Renal cortical epithelial cell (primary cell): ENCODE measurements around the gene KRTAP25-1. TPM values are rescaled to one million over a fixed set of nuclear protein-coding genes. Genes with fewer than 3 reads are reported as not detected.

Experiments used
- DNase-seq: peaks from one replicate; pipeline ENCODE4 v3.0.0-alpha.2; 2011; ENCODE audit warnings: low read depth
- total RNA-seq: library from RNA; depleted of rRNA; stranded (reverse); fragments of >200 nt; gene quantifications from 2 replicates; pipeline ENCODE4 v1.2.3, GENCODE V29; 2014

KRTAP25-1 gene
- total RNA-seq, 1 donor from 2014 or later = not detected

GRCh38 chr21:30249936-30250335 lies 39.4 kb downstream of the KRTAP25-1 start:
- no peak for DNase-seq

- no peak for DNase-seq
Measured at GRCh38 chr21:30248844-30249243, 40.5 kb downstream of the KRTAP25-1 start.

DNA sequence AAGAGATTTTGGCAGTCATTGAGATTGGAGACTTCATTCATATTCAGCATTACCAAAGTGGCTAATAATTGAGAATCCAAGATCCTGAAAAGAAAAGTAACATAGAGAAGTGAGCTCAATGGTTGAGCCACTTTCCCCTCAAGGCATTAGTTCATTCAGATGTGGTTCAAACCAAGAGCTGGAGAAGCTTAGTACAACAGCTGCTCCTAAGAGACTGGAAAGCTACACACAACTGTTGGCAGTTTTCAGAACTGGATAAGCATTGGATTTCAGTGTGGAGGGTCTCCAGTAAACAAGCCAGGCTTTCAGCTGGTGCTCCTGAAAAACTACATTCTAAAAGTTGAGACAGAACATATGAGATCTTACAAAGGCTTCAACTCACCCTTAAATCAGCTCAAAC lies 44.3 kb downstream of the KRTAP25-1 start:
- DNase-seq = no peak

DNA sequence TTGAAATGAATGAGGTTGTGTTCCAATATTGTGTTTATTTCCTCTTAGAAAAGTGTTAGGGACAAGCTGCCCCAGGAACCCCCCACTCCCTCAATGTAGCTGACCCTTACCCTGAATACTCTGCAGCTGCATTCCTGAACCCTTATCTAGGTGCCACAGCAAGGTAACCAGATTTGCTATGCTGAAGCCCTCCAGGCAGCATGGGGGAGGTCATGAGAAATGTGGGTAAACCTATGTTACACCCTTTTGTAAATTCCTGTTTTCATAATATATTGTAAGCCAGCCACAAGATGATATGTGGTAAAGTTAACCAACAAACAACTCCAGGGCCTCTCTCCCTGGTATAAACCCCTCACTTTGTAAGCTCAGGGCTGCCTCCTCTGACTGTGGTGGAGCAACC lies 45.6 kb downstream of the KRTAP25-1 start:
- no peak for DNase-seq

DNA sequence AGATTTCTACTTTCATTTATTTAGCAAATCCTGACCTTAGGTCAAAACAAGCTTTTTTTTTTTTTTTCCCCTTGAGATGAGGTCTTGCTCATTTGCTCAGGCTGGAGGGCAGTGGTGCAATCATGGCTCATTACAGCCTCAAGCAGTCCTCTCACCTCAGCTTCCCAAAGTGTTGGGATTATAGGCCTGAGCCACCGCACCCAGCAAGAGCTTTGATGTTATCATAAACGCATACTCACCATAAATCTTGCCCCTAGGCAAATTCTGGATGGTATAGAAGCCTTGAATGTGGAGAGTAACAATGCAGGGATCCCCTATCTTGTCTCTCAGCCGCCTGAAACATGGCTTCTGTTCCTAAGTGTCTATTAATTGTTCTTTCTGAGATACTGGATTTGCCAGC lies 48.7 kb downstream of the KRTAP25-1 start:
- DNase-seq = no peak

Other genes starting within 250 kb of the KRTAP25-1 start
- gene CLDN17, start 122.7 kb downstream of the KRTAP25-1 start, total RNA-seq = not detected in 2 replicates
- 0.35 TPM in 1 of 2 replicates, not detected in the other for gene CLDN8, start 73.4 kb downstream of the KRTAP25-1 start, total RNA-seq
- gene KRTAP24-1, start 6.6 kb downstream of the KRTAP25-1 start, total RNA-seq = not detected in 2 replicates
- not detected in 2 replicates for gene KRTAP26-1, start 30.8 kb upstream of the KRTAP25-1 start, total RNA-seq
- not detected in 2 replicates for gene KRTAP27-1, start 48.2 kb upstream of the KRTAP25-1 start, total RNA-seq
- not detected in 2 replicates for gene KRTAP23-1, start 59.1 kb upstream of the KRTAP25-1 start, total RNA-seq
- gene KRTAP13-2, start 82.8 kb upstream of the KRTAP25-1 start, total RNA-seq = not detected in 2 replicates
- gene KRTAP13-1, start 106.5 kb upstream of the KRTAP25-1 start, total RNA-seq = not detected in 2 replicates
- not detected in 2 replicates for gene KRTAP13-3, start 136.4 kb upstream of the KRTAP25-1 start, total RNA-seq
- gene KRTAP13-4, start 140.7 kb upstream of the KRTAP25-1 start, total RNA-seq = not detected in 2 replicates
- gene KRTAP15-1, start 150.8 kb upstream of the KRTAP25-1 start, total RNA-seq = not detected in 2 replicates
- gene KRTAP19-1, start 190.9 kb upstream of the KRTAP25-1 start, total RNA-seq = not detected in 2 replicates
- not detected in 2 replicates for gene KRTAP19-2, start 197.9 kb upstream of the KRTAP25-1 start, total RNA-seq
- gene KRTAP19-3, start 202.5 kb upstream of the KRTAP25-1 start, total RNA-seq = not detected in 2 replicates
- gene KRTAP19-4, start 207.7 kb upstream of the KRTAP25-1 start, total RNA-seq = not detected in 2 replicates
- gene KRTAP19-5, start 212.6 kb upstream of the KRTAP25-1 start, total RNA-seq = not detected in 2 replicates